ENCODE results near the gene STARD3NL.

GRCh38 chr7:38189231-38189938 lies 11.3 kb downstream of the STARD3NL start:
- no peak for TF ChIP-seq MAX (IDR thresholded peaks at IDR 0.05)
- TF ChIP-seq CTCF (CRISPR knock-in tag; IDR thresholded peaks at IDR 0.05), result no peak
- TF ChIP-seq CBX2 (IDR thresholded peaks at IDR 0.05; ENCODE audit: low read depth, low read length), result no peak
- TF ChIP-seq CBX2 (CRISPR knock-in tag; IDR thresholded peaks at IDR 0.05; ENCODE audit: low read depth), result no peak
- TF ChIP-seq GLI4 (CRISPR knock-in tag; IDR thresholded peaks at IDR 0.05; ENCODE audit: borderline replicate concordance), result no peak
- TF ChIP-seq ZNF431 (CRISPR knock-in tag; IDR thresholded peaks at IDR 0.05; ENCODE audit: borderline replicate concordance, low read depth), result no peak
- TF ChIP-seq GABPA (IDR thresholded peaks at IDR 0.05; ENCODE audit: low read depth, low read length), result no peak
- no peak for TF ChIP-seq GABPA (CRISPR knock-in tag; IDR thresholded peaks at IDR 0.05; ENCODE audit: low read depth)
- TF ChIP-seq ZNF33A (CRISPR knock-in tag; IDR thresholded peaks at IDR 0.05; ENCODE audit: borderline replicate concordance), result no peak
- no peak for TF ChIP-seq RAD21 (CRISPR knock-in tag; IDR thresholded peaks at IDR 0.05)
- TF ChIP-seq SPEN (CRISPR knock-in tag; IDR thresholded peaks at IDR 0.05; ENCODE audit: low read depth), result no peak
- TF ChIP-seq RNF2 (conservative IDR thresholded peaks at IDR 0.05; ENCODE audit: low read depth), result no peak
- no peak for TF ChIP-seq RARG (CRISPR knock-in tag; IDR thresholded peaks at IDR 0.05; ENCODE audit: low read depth)
